Globus pallidus (tissue), 1 donor: ENCODE results near the gene IGF2BP3.
"Not testable (repeated sequence)": the region's sequence is repeated elsewhere in the genome, so short reads cannot be mapped to it uniquely, and the experiment has no call there.

ENCODE experiments used
- DNase-seq: peaks from one replicate; pipeline ENCODE4 v3.0.0-alpha.2; 2015; ENCODE audit warnings: low spot score

Gene IGF2BP3

GRCh38 chr7:23422384-23422783, 47.9 kb downstream of the IGF2BP3 start:
- no peak for DNase-seq

- no peak for DNase-seq
Observed at GRCh38 chr7:23419845-23420244, 50.4 kb downstream of the IGF2BP3 start.

- DNase-seq = no peak
Observed at GRCh38 chr7:23419160-23419559, 51.1 kb downstream of the IGF2BP3 start.

GRCh38 chr7:23418046-23418445, 52.2 kb downstream of the IGF2BP3 start:
- DNase-seq = no peak

- DNase-seq = no peak
Observed at GRCh38 chr7:23415198-23415597, 55.1 kb downstream of the IGF2BP3 start.

- DNase-seq = no peak
Observed at GRCh38 chr7:23410446-23411183, 59.7 kb downstream of the IGF2BP3 start.

- DNase-seq = not testable (repeated sequence)
Observed at GRCh38 chr7:23406564-23406963, 63.7 kb downstream of the IGF2BP3 start.

- no peak for DNase-seq
Observed at GRCh38 chr7:23405240-23405618, 65.1 kb downstream of the IGF2BP3 start.

GRCh38 chr7:23404546-23405239, 65.6 kb downstream of the IGF2BP3 start:
- DNase-seq = peak; percentile 8

- no peak for DNase-seq
Observed at GRCh38 chr7:23403970-23404369, 66.3 kb downstream of the IGF2BP3 start.

- DNase-seq = not testable (repeated sequence)
Observed at GRCh38 chr7:23398090-23398489, 72.2 kb downstream of the IGF2BP3 start.

- no peak for DNase-seq
Observed at GRCh38 chr7:23397241-23397640, 73.0 kb downstream of the IGF2BP3 start.

GRCh38 chr7:23396222-23397015, 73.9 kb downstream of the IGF2BP3 start:
- no peak for DNase-seq

GRCh38 chr7:23394488-23395171, 75.7 kb downstream of the IGF2BP3 start:
- no peak for DNase-seq

- DNase-seq = no peak
Observed at GRCh38 chr7:23393636-23394035, 76.7 kb downstream of the IGF2BP3 start.

- no peak for DNase-seq
Observed at GRCh38 chr7:23389701-23390100, 80.6 kb downstream of the IGF2BP3 start.

GRCh38 chr7:23387583-23387982, 82.7 kb downstream of the IGF2BP3 start:
- no peak for DNase-seq

GRCh38 chr7:23385140-23385539, 85.2 kb downstream of the IGF2BP3 start:
- DNase-seq = no peak

GRCh38 chr7:23383225-23383624, 87.1 kb downstream of the IGF2BP3 start:
- no peak for DNase-seq

GRCh38 chr7:23380961-23381360, 89.3 kb downstream of the IGF2BP3 start:
- DNase-seq = no peak

- DNase-seq = no peak
Observed at GRCh38 chr7:23380556-23380955, 89.7 kb downstream of the IGF2BP3 start.

- no peak for DNase-seq
Observed at GRCh38 chr7:23378996-23379395, 91.3 kb downstream of the IGF2BP3 start.
